ENCODE results near the gene TFEC. TPM values are rescaled to one million over a fixed set of nuclear protein-coding genes. Genes with fewer than 3 reads are reported as not detected.
"Not testable (repeated sequence)": the region's sequence is repeated elsewhere in the genome, so short reads cannot be mapped to it uniquely, and the experiment has no call there.

Gene TFEC
- total RNA-seq, 1 donor from 2014 or later, result 2.1 TPM

DNA sequence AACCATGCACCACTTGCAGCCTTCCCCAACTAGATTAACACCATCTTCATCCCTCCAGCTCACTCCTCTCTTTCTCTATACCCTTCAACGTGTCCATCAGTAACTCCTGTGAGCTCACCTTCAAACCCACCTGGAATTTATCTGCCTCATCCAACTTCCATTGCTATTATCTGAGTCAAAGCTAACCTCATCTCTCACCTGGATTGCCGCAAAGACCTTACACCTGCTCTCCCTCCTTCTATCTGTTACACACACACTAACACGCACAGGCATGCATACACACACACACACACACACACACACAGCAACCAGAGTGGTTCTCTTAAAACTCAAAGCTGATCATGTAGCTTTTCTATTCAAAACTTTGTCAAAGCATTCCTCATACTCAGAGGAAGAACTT lies 3.8 kb upstream of the TFEC start:
- no peaks in the 10 kb centered on the region for H3K9me3 ChIP-seq (ENCODE audit: control insufficient read depth in 3 of 3, low read length in 3 of 3)
- H3K9ac ChIP-seq (ENCODE audit: low read depth in 1 of 3, low read length in 3 of 3), result no peak overlapping the region
- H3K4me1 ChIP-seq (ENCODE audit: control insufficient read depth in 3 of 3, insufficient read depth in 3 of 3, low read length in 3 of 3), result no peaks in the 10 kb centered on the region
- H3K27ac ChIP-seq (ENCODE audit: low read depth, low read length), result no peak overlapping the region
- H3K36me3 ChIP-seq (ENCODE audit: control insufficient read depth in 3 of 3, insufficient read depth in 3 of 3, low read length in 3 of 3), result no peaks in the 10 kb centered on the region
- no peaks in the 10 kb centered on the region for H3K27me3 ChIP-seq (ENCODE audit: control insufficient read depth in 3 of 3, insufficient read depth in 3 of 3, low read length in 3 of 3)
- no peak overlapping the region for H3K4me3 ChIP-seq (ENCODE audit: low read length in 3 of 3)

DNA sequence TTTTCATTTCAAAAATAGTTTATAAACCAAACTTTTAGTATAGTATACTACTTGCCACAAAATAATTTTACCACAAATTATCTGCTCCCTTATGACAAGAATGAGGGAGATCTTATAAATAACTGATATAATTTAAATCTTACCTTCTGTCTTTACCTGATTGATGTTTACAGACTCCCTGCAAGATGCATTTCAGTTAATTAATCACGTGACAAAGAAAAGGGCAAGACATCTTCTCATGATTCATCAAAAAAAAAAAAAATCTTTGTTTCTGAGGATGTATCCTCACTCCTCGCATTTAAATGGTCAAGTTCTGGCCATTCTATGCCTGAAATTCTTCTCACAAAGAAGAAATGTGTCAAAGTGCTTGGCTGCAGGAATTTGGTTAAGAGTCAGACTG lies 2.3 kb upstream of the TFEC start:
- no peak overlapping the region for H3K4me3 ChIP-seq (ENCODE audit: low read length in 3 of 3)

DNA sequence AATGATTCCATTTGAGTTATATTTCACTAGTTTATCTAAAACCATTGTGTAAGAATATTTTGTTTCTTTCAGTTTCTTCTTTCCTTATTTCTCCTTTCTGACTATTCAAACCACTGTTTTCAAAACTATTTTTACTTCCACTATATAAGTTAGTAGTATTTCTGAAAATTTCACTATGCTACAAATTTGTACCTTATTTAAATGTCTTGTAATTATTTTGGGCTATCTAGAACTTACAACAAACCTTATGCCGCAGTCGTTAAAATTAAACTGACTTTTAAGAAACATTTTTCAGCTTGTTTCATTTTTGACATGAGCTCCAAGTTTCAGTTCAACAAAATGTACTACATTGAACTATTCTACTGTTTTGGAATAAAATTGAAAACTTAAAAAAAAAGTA lies 1.8 kb downstream of the TFEC start:
- Histone ChIP-seq H3K9me3 (ENCODE audit: control insufficient read depth in 3 of 3, low read length in 3 of 3) (no peaks in the 10 kb centered on the region), H3K27ac (ENCODE audit: low read depth, low read length) (no peak overlapping the region), H3K27me3 (ENCODE audit: control insufficient read depth in 3 of 3, insufficient read depth in 3 of 3, low read length in 3 of 3) (no peaks in the 10 kb centered on the region), H3K4me3 (ENCODE audit: low read length in 3 of 3) (no peak overlapping the region), H3K9ac (ENCODE audit: low read depth in 1 of 3, low read length in 3 of 3) (no peak overlapping the region), H3K36me3 (ENCODE audit: control insufficient read depth in 3 of 3, insufficient read depth in 3 of 3, low read length in 3 of 3) (no peaks in the 10 kb centered on the region), H3K4me1 (ENCODE audit: control insufficient read depth in 3 of 3, insufficient read depth in 3 of 3, low read length in 3 of 3) (no peaks in the 10 kb centered on the region)

More for the DNA sequence above, 2.3 kb upstream of the TFEC start:
- Histone ChIP-seq H3K4me1 (ENCODE audit: control insufficient read depth in 3 of 3, insufficient read depth in 3 of 3, low read length in 3 of 3) (no peaks in the 10 kb centered on the region), H3K9ac (ENCODE audit: low read depth in 1 of 3, low read length in 3 of 3) (no peak overlapping the region), H3K36me3 (ENCODE audit: control insufficient read depth in 3 of 3, insufficient read depth in 3 of 3, low read length in 3 of 3) (no peaks in the 10 kb centered on the region), H3K27ac (ENCODE audit: low read depth, low read length) (no peak overlapping the region), H3K9me3 (ENCODE audit: control insufficient read depth in 3 of 3, low read length in 3 of 3) (no peaks in the 10 kb centered on the region), H3K27me3 (ENCODE audit: control insufficient read depth in 3 of 3, insufficient read depth in 3 of 3, low read length in 3 of 3) (no peaks in the 10 kb centered on the region)

DNA sequence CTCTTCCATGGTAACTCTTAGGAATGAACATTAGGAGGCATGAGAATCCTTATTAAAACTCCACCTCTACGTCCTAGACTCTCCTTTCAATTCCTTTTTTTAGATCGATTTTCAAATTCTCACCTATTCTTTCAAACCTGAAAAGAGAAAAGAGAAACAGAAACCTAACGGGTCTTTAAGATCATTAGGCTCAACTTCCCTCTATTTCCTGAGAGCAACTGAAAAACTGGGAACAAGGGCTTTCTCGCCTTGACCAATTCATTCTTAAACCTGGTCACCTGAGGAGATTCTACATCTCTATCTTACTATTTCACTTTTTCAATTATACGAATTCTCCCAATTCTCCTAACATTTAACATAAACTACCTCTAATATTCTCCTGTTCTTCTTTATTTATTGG lies 2.8 kb downstream of the TFEC start:
- Histone ChIP-seq H3K36me3 (ENCODE audit: control insufficient read depth in 3 of 3, insufficient read depth in 3 of 3, low read length in 3 of 3) (no peaks in the 10 kb centered on the region), H3K4me1 (ENCODE audit: control insufficient read depth in 3 of 3, insufficient read depth in 3 of 3, low read length in 3 of 3) (no peaks in the 10 kb centered on the region), H3K4me3 (ENCODE audit: low read length in 3 of 3) (no peak overlapping the region), H3K27me3 (ENCODE audit: control insufficient read depth in 3 of 3, insufficient read depth in 3 of 3, low read length in 3 of 3) (no peaks in the 10 kb centered on the region), H3K27ac (ENCODE audit: low read depth, low read length) (no peak overlapping the region), H3K9me3 (ENCODE audit: control insufficient read depth in 3 of 3, low read length in 3 of 3) (no peaks in the 10 kb centered on the region), H3K9ac (ENCODE audit: low read depth in 1 of 3, low read length in 3 of 3) (no peak overlapping the region)

DNA sequence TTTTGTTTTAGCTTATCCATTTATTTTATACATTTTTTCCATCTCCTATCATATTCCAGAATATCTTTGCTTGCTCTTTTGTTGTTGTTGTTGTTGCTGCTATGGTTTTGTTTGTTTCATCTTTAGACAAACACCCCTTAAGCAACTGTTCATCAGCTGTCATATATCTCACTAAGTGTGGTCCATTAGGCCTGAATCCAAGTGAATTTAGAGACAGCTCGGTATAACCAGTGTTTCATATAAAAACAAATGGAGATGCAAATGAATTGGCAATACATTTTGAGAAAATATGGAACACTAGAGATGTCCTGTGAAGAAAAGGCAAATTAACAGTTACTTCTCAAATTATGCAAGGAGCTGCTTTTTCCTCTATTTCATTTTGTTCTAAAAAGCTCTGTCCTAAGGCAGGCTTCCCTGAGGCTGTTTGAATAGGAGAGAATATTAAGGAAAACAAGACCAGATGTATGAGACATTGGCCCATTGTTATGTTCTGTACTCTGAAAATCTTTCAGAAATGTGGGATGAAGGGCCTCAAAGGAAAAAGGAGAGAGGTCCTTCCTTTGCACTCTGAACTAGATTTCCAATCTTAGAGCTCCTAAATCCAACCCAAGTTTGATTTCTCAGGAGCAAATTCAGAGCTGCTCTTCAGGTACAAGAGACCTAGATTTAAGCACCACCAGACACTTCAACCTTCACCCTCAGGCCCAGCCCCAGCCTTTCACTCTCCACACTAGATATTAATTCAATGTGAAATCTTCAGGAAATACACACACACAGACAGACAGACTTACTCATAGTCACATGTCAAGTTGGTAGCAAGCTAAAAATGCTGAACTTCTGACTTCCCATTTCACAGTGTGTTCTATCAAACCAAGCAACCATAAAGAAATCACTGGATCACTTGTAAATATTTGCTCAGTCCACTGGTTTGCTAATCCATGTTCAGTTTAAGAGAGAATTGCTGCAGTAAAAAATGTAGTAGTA lies 5.4 kb downstream of the TFEC start:
- H3K9ac ChIP-seq (ENCODE audit: low read depth in 1 of 3, low read length in 3 of 3), result no peak overlapping the region
- no peaks in the 10 kb centered on the region for H3K27me3 ChIP-seq (ENCODE audit: control insufficient read depth in 3 of 3, insufficient read depth in 3 of 3, low read length in 3 of 3)
- H3K4me1 ChIP-seq (ENCODE audit: control insufficient read depth in 3 of 3, insufficient read depth in 3 of 3, low read length in 3 of 3), result no peaks in the 10 kb centered on the region
- no peaks in the 10 kb centered on the region for H3K36me3 ChIP-seq (ENCODE audit: control insufficient read depth in 3 of 3, insufficient read depth in 3 of 3, low read length in 3 of 3)
- no peaks in the 10 kb centered on the region for H3K9me3 ChIP-seq (ENCODE audit: control insufficient read depth in 3 of 3, low read length in 3 of 3)
- H3K4me3 ChIP-seq (ENCODE audit: low read length in 3 of 3), result no peak overlapping the region
- no peak overlapping the region for H3K27ac ChIP-seq (ENCODE audit: low read depth, low read length)

DNA sequence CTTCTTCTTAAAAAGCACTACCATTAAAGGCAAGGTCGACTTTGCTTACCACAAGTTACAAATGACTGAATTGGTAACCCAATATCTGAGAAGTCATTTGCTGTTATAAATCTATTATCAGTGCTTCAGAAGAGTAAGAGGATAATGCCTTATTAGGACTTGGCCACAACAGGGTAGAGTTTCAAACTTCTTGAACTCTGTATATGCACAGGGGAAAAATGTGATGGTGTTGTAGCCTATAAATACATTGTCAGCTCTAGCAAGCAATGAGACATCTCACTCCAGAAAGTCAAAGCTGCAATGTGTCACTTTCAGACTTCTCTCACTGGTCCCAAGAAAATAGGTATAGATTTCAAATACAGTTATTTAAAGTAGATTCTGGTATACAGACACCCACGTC lies 9.3 kb downstream of the TFEC start:
- Histone ChIP-seq H3K4me1 (ENCODE audit: control insufficient read depth in 3 of 3, insufficient read depth in 3 of 3, low read length in 3 of 3) (no peaks in the 10 kb centered on the region), H3K4me3 (ENCODE audit: low read length in 3 of 3) (no peak overlapping the region), H3K9ac (ENCODE audit: low read depth in 1 of 3, low read length in 3 of 3) (no peak overlapping the region), H3K27me3 (ENCODE audit: control insufficient read depth in 3 of 3, insufficient read depth in 3 of 3, low read length in 3 of 3) (no peaks in the 10 kb centered on the region), H3K9me3 (ENCODE audit: control insufficient read depth in 3 of 3, low read length in 3 of 3) (no peaks in the 10 kb centered on the region), H3K27ac (ENCODE audit: low read depth, low read length) (no peak overlapping the region), H3K36me3 (ENCODE audit: control insufficient read depth in 3 of 3, insufficient read depth in 3 of 3, low read length in 3 of 3) (no peaks in the 10 kb centered on the region)

DNA sequence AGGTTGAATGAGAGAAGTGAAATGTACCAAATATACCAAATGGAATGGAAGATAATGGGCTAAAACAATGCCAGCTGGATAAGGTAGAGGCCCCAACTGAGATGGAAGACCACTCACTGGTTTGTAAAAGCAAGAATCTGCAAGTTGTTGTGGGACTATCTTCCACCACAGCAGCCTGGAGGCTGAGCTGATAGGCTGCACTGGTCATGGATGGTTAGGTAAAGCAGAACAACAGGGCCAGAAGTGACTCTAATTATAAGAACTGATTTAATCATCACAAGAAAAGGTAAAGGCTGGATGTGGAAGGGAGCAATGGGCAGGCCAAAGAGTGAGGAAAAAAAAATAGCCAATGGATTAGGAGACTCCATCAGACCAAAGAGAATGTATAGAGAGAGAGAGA lies 11.8 kb downstream of the TFEC start:
- Histone ChIP-seq H3K27ac (ENCODE audit: low read depth, low read length) (no peak overlapping the region), H3K4me3 (ENCODE audit: low read length in 3 of 3) (no peak overlapping the region), H3K27me3 (ENCODE audit: control insufficient read depth in 3 of 3, insufficient read depth in 3 of 3, low read length in 3 of 3) (no peaks in the 10 kb centered on the region), H3K4me1 (ENCODE audit: control insufficient read depth in 3 of 3, insufficient read depth in 3 of 3, low read length in 3 of 3) (no peaks in the 10 kb centered on the region), H3K9me3 (ENCODE audit: control insufficient read depth in 3 of 3, low read length in 3 of 3) (no peaks in the 10 kb centered on the region), H3K9ac (ENCODE audit: low read depth in 1 of 3, low read length in 3 of 3) (no peak overlapping the region), H3K36me3 (ENCODE audit: control insufficient read depth in 3 of 3, insufficient read depth in 3 of 3, low read length in 3 of 3) (no peaks in the 10 kb centered on the region)

DNA sequence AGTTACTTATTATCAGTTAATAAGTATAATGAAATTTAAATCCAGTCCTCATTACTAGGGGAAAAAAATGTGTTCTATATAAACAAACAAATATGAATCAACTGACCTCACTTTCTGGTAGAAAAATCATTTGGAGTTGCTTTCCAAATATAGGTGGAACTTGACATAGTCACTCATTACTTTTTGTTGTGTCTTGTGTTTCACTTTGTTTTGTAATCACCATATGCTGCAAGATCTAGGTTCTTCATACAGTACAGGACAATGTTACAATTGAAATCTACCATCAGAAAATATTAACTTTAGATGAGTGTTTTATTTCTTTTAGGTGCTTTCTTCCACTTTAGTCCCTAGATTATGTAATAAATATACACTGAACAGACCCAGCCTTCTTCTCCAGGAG lies 16.9 kb downstream of the TFEC start:
- no peak overlapping the region for H3K4me3 ChIP-seq (ENCODE audit: low read length in 3 of 3)
- H3K36me3 ChIP-seq (ENCODE audit: control insufficient read depth in 3 of 3, insufficient read depth in 3 of 3, low read length in 3 of 3), result no peaks in the 10 kb centered on the region
- no peak overlapping the region for H3K27ac ChIP-seq (ENCODE audit: low read depth, low read length)
- no peaks in the 10 kb centered on the region for H3K9me3 ChIP-seq (ENCODE audit: control insufficient read depth in 3 of 3, low read length in 3 of 3)
- H3K9ac ChIP-seq (ENCODE audit: low read depth in 1 of 3, low read length in 3 of 3), result no peak overlapping the region
- no peaks in the 10 kb centered on the region for H3K27me3 ChIP-seq (ENCODE audit: control insufficient read depth in 3 of 3, insufficient read depth in 3 of 3, low read length in 3 of 3)
- H3K4me1 ChIP-seq (ENCODE audit: control insufficient read depth in 3 of 3, insufficient read depth in 3 of 3, low read length in 3 of 3), result no peaks in the 10 kb centered on the region

DNA sequence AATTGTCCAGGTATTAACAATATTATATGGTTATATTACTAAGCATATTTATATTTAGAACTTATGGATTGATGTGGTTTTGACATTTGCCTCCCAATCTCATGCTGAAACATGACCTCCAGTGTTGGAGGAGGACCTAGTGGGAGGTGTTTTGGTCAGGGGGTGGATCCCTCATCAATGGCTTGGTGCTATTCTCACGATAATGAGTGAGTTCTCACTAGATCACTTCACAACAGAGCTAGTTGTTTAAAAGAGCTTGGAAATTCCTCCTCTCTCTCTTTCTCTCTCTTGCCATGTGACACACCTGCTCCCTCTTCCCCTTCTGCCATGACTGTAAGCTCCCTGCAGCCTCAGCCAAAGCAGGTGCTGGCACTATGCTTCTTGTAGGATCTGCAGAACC lies 19.0 kb downstream of the TFEC start:
- Histone ChIP-seq H3K9ac (ENCODE audit: low read depth in 1 of 3, low read length in 3 of 3) (no peak overlapping the region), H3K27ac (ENCODE audit: low read depth, low read length) (no peak overlapping the region), H3K4me3 (ENCODE audit: low read length in 3 of 3) (no peak overlapping the region), H3K27me3 (ENCODE audit: control insufficient read depth in 3 of 3, insufficient read depth in 3 of 3, low read length in 3 of 3) (no peaks in the 10 kb centered on the region), H3K4me1 (ENCODE audit: control insufficient read depth in 3 of 3, insufficient read depth in 3 of 3, low read length in 3 of 3) (no peaks in the 10 kb centered on the region), H3K36me3 (ENCODE audit: control insufficient read depth in 3 of 3, insufficient read depth in 3 of 3, low read length in 3 of 3) (no peaks in the 10 kb centered on the region), H3K9me3 (ENCODE audit: control insufficient read depth in 3 of 3, low read length in 3 of 3) (no peaks in the 10 kb centered on the region)

DNA sequence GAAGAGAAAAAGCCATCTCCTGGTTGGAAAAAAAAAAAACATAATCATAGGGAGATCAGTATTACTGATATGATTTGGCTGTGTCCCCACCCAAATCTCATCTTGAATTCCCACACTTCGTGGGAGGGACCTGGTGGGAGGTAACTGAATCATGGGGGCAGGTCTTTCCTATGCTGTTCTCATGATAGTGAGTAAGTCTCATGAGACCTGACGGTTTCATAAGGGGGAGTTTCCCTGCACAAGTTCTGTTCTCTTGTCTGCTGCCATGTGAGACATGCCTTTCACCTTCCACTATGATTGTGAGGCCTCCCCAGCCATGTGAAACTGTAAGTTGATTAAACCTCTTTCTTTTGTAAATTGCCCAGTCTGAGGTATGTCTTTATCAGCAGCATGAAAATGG lies 25.8 kb downstream of the TFEC start:
- not testable (repeated sequence) for H3K36me3 ChIP-seq (ENCODE audit: control insufficient read depth in 3 of 3, insufficient read depth in 3 of 3, low read length in 3 of 3); H3K4me1 ChIP-seq (ENCODE audit: control insufficient read depth in 3 of 3, insufficient read depth in 3 of 3, low read length in 3 of 3); H3K27ac ChIP-seq (ENCODE audit: low read depth, low read length); H3K4me3 ChIP-seq (ENCODE audit: low read length in 3 of 3); H3K9me3 ChIP-seq (ENCODE audit: control insufficient read depth in 3 of 3, low read length in 3 of 3); H3K27me3 ChIP-seq (ENCODE audit: control insufficient read depth in 3 of 3, insufficient read depth in 3 of 3, low read length in 3 of 3); H3K9ac ChIP-seq (ENCODE audit: low read depth in 1 of 3, low read length in 3 of 3)
